IMR-90 (cell line): ENCODE results near the gene AKAP6. TPM values are rescaled to one million over a fixed set of nuclear protein-coding genes. Genes with fewer than 3 reads are reported as not detected.

Experiments used
- ATAC-seq: fragments of 200-7000 bp; cut with Tn5 transposase; 2 replicates; pipeline ENCODE4 v1.9.1; 2020; ENCODE audit warnings: low read depth, mild to moderate bottlenecking, moderate library complexity
- BruUV-seq: library from RNA; stranded (reverse); fragments of 400-500 nt; replicated peaks from 2 replicates; lab custom pipeline; 2021; lab: Mats Ljungman, UMichigan
- CTCF ChIA-PET: fragments of 300-600 bp; formaldehyde crosslinking; extraction: SDS; loops from one replicate; lab custom pipeline; 2021; ENCODE audit warnings: antibody characterized with exemption; lab: Yijun Ruan, JAX
- POLR2A ChIA-PET: fragments of 300-600 bp; sonication (Branson Sonifier 250); formaldehyde crosslinking; loops from one replicate; lab custom pipeline; 2022; ENCODE audit warnings: antibody characterized with exemption; ENCODE audit not compliant: unreplicated experiment; lab: Charles Lee
- DNase-seq: peaks from one replicate; pipeline ENCODE4 v3.0.0; 2013
- H2AFZ ChIP-seq: replicated peaks from 2 replicates; pipeline ENCODE3; 2013; ENCODE audit warnings: low read length, mild to moderate bottlenecking; ENCODE audit not compliant: poor library complexity
- H2AK5ac ChIP-seq: 2 replicates; pipeline ENCODE4 v1.6.1; 2013; ENCODE audit warnings: low read depth, low read length, inconsistent platforms
- H2AK9ac ChIP-seq: replicated peaks from 2 replicates; pipeline ENCODE3; 2013; ENCODE audit warnings: mild to moderate bottlenecking, low read depth, low read length, moderate library complexity; ENCODE audit not compliant: poor library complexity
- H2BK120ac ChIP-seq: 2 replicates; pipeline ENCODE4 v1.6.1; 2013; ENCODE audit warnings: low read depth, low read length, inconsistent platforms
- H2BK15ac ChIP-seq: 3 replicates; pipeline ENCODE4 v1.6.1; 2013; ENCODE audit warnings: low read depth, low read length, inconsistent platforms
- H2BK20ac ChIP-seq: 2 replicates; pipeline ENCODE4 v1.6.1; 2013; ENCODE audit warnings: low read depth, mild to moderate bottlenecking, inconsistent platforms, low read length, moderate library complexity
- H2BK5ac ChIP-seq: 2 replicates; pipeline ENCODE4 v1.6.1; 2013; ENCODE audit warnings: mild to moderate bottlenecking, low read depth, low read length, inconsistent platforms; ENCODE audit not compliant: poor library complexity, severe bottlenecking
- H3K14ac ChIP-seq: replicated peaks from 2 replicates; pipeline ENCODE4 v1.6.1; 2013; ENCODE audit warnings: low read depth, low read length, inconsistent platforms
- H3K18ac ChIP-seq: 2 replicates; pipeline ENCODE4 v1.6.1; 2013; ENCODE audit warnings: low read depth, low read length, control low read depth
- H3K23ac ChIP-seq: 2 replicates; pipeline ENCODE4 v1.6.1; 2013; ENCODE audit warnings: low read depth, low read length, inconsistent platforms
- H3K27ac ChIP-seq: 2 replicates; pipeline ENCODE4 v1.5.1; 2013; ENCODE audit warnings: mild to moderate bottlenecking, control low read depth, low read length; ENCODE audit not compliant: insufficient read depth
- H3K27me3 ChIP-seq: 2 replicates; pipeline ENCODE4 v1.6.1; 2013; ENCODE audit warnings: low read length; ENCODE audit not compliant: control insufficient read depth, insufficient read depth
- H3K36me3 ChIP-seq: 2 replicates; pipeline ENCODE4 v1.6.1; 2013; ENCODE audit warnings: low read length, mixed read lengths; ENCODE audit not compliant: control insufficient read depth, insufficient read depth
- H3K4ac ChIP-seq: 2 replicates; pipeline ENCODE4 v1.6.1; 2013; ENCODE audit warnings: low read depth, low read length, inconsistent platforms
- H3K4me1 ChIP-seq: 2 replicates; pipeline ENCODE4 v1.6.1; 2013; ENCODE audit warnings: low read length, mixed read lengths; ENCODE audit not compliant: control insufficient read depth, insufficient read depth
- H3K4me2 ChIP-seq: 2 replicates; pipeline ENCODE4 v1.6.1; 2013; ENCODE audit warnings: low read depth, mild to moderate bottlenecking, control low read depth, low read length, moderate library complexity
- H3K4me3 ChIP-seq: 2 replicates; pipeline ENCODE4 v1.5.1; 2013; ENCODE audit warnings: low read depth, mild to moderate bottlenecking, control low read depth, low read length, moderate library complexity; ENCODE audit not compliant: insufficient read depth
- H3K56ac ChIP-seq: 2 replicates; pipeline ENCODE4 v1.6.1; 2013; ENCODE audit warnings: low read length, inconsistent platforms; ENCODE audit not compliant: insufficient read depth; ENCODE audit errors: extremely low read depth
- H3K79me1 ChIP-seq, 2 experiments: 2 replicates each; pipeline ENCODE4 v1.6.1; 2013; ENCODE audit warnings: low read length in 2 of 2, inconsistent platforms in 1 of 2, low read depth in 1 of 2
- H3K9ac ChIP-seq: 2 replicates; pipeline ENCODE4 v1.6.1; 2013; ENCODE audit warnings: low read depth, low read length, control low read depth
- H3K9me1 ChIP-seq: 2 replicates; pipeline ENCODE4 v1.6.1; 2013; ENCODE audit warnings: low read length, inconsistent platforms; ENCODE audit not compliant: insufficient read depth
- H3K9me3 ChIP-seq: 2 replicates; pipeline ENCODE4 v1.6.1; 2013; ENCODE audit warnings: low read length; ENCODE audit not compliant: control insufficient read depth, insufficient read depth
- H4K20me1 ChIP-seq: 2 replicates; pipeline ENCODE4 v1.6.1; 2013; ENCODE audit warnings: low read length, inconsistent platforms; ENCODE audit not compliant: insufficient read depth
- H4K5ac ChIP-seq: 2 replicates; pipeline ENCODE4 v1.6.1; 2013; ENCODE audit warnings: mild to moderate bottlenecking, low read depth, low read length, control low read depth
- H4K8ac ChIP-seq, 2 experiments: 2 replicates each; pipeline ENCODE4 v1.6.1; 2013; ENCODE audit warnings: low read depth in 2 of 2, low read length in 2 of 2, control low read depth in 1 of 2, inconsistent platforms in 1 of 2
- H4K91ac ChIP-seq: 2 replicates; pipeline ENCODE4 v1.6.1; 2013; ENCODE audit warnings: low read depth, low read length, inconsistent platforms; ENCODE audit not compliant: insufficient read depth
- RAD21 ChIP-seq: IDR thresholded peaks from 2 replicates; pipeline ENCODE4 v1.6.1; 2012; ENCODE audit warnings: low read length, improper control_type of control experiment
- WGBS, 2 experiments: methylation state at CpG; one replicate each; pipeline versions ENCODE4 v1.1.5 to v1.1.7; 2013; ENCODE audit warnings: missing lambda C conversion rate in 2 of 2; ENCODE audit not compliant: insufficient read length in 1 of 2; ENCODE audit errors: extremely low coverage in 2 of 2; 5-methylcytosine and 5-hydroxymethylcytosine counted together
- dilution Hi-C: fragments of 300-500 bp; cut with HindIII; formaldehyde crosslinking; loops from one replicate; pipeline ENCODE4 v1.14.3; 2018; ENCODE audit warnings: low sequenced_read_pairs; ENCODE audit not compliant: unreplicated experiment
- in situ Hi-C: fragments of 300-500 bp; cut with MboI; formaldehyde crosslinking; loops from 3 replicates; pipeline ENCODE4 v1.14.3; 2019; ENCODE audit warnings: low sequenced_read_pairs, inconsistent platforms, mixed read lengths
- intact Hi-C: fragments of 100-400 bp; cut with micrococcal nuclease; formaldehyde crosslinking; loops from 2 replicates; pipeline ENCODE4 v1.10.0; 2022
- polyA plus RNA-seq, 3 experiments: library from polyadenylated mRNA; depleted of rRNA; stranded (reverse); fragments of >200 nt; gene quantifications; 2 replicates each; pipeline ENCODE4 v1.2.3, GENCODE V29; 2012; ENCODE audit warnings: low replicate concordance in 1 of 3
- total RNA-seq: library from RNA; depleted of rRNA; stranded (reverse); fragments of >200 nt; gene quantifications from 2 replicates; pipeline ENCODE4 v1.2.3, GENCODE V29; 2012

AKAP6 gene
- total and polyA plus RNA-seq, 2 of the 4 experiments (the other 2 are of a cell fraction) = 0.22 to 1.6 TPM

DNA sequence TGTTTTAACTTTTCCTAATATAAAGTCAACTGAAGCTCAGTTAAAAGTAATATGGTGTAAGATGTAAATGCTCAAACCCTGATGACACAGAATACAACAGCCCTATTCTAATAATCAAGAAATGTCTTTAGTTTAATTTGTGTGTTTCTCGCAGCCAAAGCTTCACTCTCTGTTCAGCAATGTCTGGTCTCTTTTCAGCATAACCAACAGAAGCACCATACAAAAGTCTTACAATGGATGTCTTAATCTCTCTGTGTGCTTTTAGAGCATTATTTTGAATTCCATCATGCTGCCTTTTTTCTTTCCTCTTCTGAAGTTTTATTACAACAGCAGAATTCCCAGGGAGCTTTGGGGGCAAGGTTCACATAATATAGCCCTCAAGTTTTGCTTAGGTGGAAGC is 399.4 kb downstream of the AKAP6 start:
- H3K9ac ChIP-seq = no peak overlapping the region
- WGBS, 2 experiments = no CpG with 5 or more reads among the region's 1 CpG
- H2BK120ac ChIP-seq = no peak overlapping the region
- H2AFZ ChIP-seq = no peak overlapping the region
- no peak overlapping the region for H3K18ac ChIP-seq
- no peak overlapping the region for H3K56ac ChIP-seq
- H3K79me1 ChIP-seq = no peaks in the 10 kb centered on the region
- no peaks in the 10 kb centered on the region for H3K4me1 ChIP-seq
- no TSS peak for BruUV-seq
- in situ Hi-C loops = no loop called here
- no peak overlapping the region for H3K14ac ChIP-seq
- H3K27ac ChIP-seq = no peak overlapping the region
- no peaks in the 10 kb centered on the region; the same call in 1 of the 2 replicates for H3K27me3 ChIP-seq
- no peak for TF ChIP-seq RAD21
- no peak overlapping the region for H2BK5ac ChIP-seq
- H4K5ac ChIP-seq = no peak overlapping the region
- H3K36me3 ChIP-seq = no peaks in the 10 kb centered on the region
- H2AK5ac ChIP-seq = no peak overlapping the region
- no peak overlapping the region for H2AK9ac ChIP-seq
- H4K20me1 ChIP-seq = no peaks in the 10 kb centered on the region
- H3K9me1 ChIP-seq = no peaks in the 10 kb centered on the region
- no peak overlapping the region for H3K4ac ChIP-seq
- H4K8ac ChIP-seq = no peak overlapping the region
- no peak overlapping the region for H3K4me2 ChIP-seq
- intact Hi-C loops = no loop called here
- dilution Hi-C loops = no loop called here
- ChIA-PET POLR2A (no interaction called here), CTCF (interaction anchor here (0.6 to 1.7 kb wide), 2 partner anchors 613 to 1769 kb away, joined by 3 read pairs; no protein-coding TSS in a partner anchor)
- no peak overlapping the region for H2BK20ac ChIP-seq
- DNase-seq (no peak), ATAC-seq (no peak)
- no peak overlapping the region for H3K23ac ChIP-seq
- H3K9me3 ChIP-seq = no peaks in the 10 kb centered on the region
- no peak overlapping the region for H4K91ac ChIP-seq
- H3K4me3 ChIP-seq = no peak overlapping the region
- no peak overlapping the region for H2BK15ac ChIP-seq
